AG09319 (cell line): ENCODE measurements around the gene PARVA.
A peak's percentile ranks its signal among the peaks of the same experiment; 100 is the strongest.

Experiments used
- DNase-seq: peaks from one replicate; pipeline ENCODE4 v3.0.0-alpha.2; 2010; ENCODE audit warnings: low read depth; ENCODE audit errors: extremely low read depth
- CTCF ChIP-seq: IDR thresholded peaks from 2 replicates; pipeline ENCODE4 v1.5.1; 2011; ENCODE audit warnings: low read depth, mild to moderate bottlenecking, inconsistent platforms, low read length, moderate library complexity

The PARVA gene

GRCh38 chr11:12544986-12545775 lies 167.8 kb downstream of the PARVA start:
- DNase-seq = no peak
- no peak for TF ChIP-seq CTCF

- DNase-seq = no peak
- TF ChIP-seq CTCF = no peak
Observed at GRCh38 chr11:12546122-12546521, 168.8 kb downstream of the PARVA start.

- no peak for TF ChIP-seq CTCF
- DNase-seq = no peak
Observed at GRCh38 chr11:12546660-12547059, 169.3 kb downstream of the PARVA start.

GRCh38 chr11:12547953-12548650 lies 170.7 kb downstream of the PARVA start:
- DNase-seq = no peak
- TF ChIP-seq CTCF = no peak

- DNase-seq = peak; percentile 91
- no peak for TF ChIP-seq CTCF
Observed at GRCh38 chr11:12552692-12553091, 175.3 kb downstream of the PARVA start.

GRCh38 chr11:12554122-12554521 lies 176.8 kb downstream of the PARVA start:
- DNase-seq = no peak
- TF ChIP-seq CTCF = no peak

GRCh38 chr11:12556155-12556554 lies 178.8 kb downstream of the PARVA start:
- TF ChIP-seq CTCF = no peak

More at GRCh38 chr11:12556155-12556554, 178.8 kb downstream of the PARVA start:
- DNase-seq = no peak
